Measurements from ENCODE around the gene TECTB.

TECTB gene

GRCh38 chr10:112349521-112350085 is 66.4 kb downstream of the TECTB start:
- no peak for DNase-seq

- DNase-seq: no peak
These were observed 67.9 kb downstream of the TECTB start for GRCh38 chr10:112351146-112351545.

GRCh38 chr10:112352044-112352443 is 68.8 kb downstream of the TECTB start:
- DNase-seq: no peak

GRCh38 chr10:112353046-112353445 is 69.8 kb downstream of the TECTB start:
- no peak for DNase-seq

Data from activated CD4-positive, alpha-beta T cell treated with anti-CD3 and anti-CD28 coated beads, Interleukin-10, Interleukin-2, amounts not matched to agents 100 ng/mL and 50 ng/mL, durations not matched to agents 16 hours and 8 hours (primary cell).